Measurements from ENCODE around the gene SLC38A11.

Gene SLC38A11

DNA sequence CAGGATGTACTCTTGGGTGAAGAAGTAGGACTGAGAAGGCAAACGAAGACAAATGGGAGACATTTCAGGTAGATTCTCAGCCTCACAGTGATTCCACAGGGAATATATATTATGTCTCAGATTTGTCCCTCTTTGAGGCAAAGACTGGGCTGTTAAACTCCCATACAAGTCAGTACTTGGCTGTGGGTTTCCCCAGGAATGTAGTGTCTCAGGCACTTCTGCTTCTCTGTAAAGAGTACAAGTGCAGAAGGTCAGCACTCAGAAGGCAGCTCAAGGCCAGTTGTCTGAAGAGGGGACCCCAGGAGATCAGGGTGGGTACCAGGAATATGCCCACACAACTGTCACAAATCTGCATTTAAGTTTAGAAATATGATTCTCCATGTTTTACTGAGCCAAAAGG lies 73.8 kb downstream of the SLC38A11 start:
- Histone ChIP-seq H3K9me2 (replicated peaks; ENCODE audit: low read depth, low read length) (no peaks in the 10 kb centered on the region), H3K27me3 (ENCODE audit: insufficient read depth, low read length, poor library complexity, severe bottlenecking) (no peaks in the 10 kb centered on the region), H4K20me1 (ENCODE audit: insufficient read depth, low read length, poor library complexity, severe bottlenecking) (no peaks in the 10 kb centered on the region), H3K4me1 (ENCODE audit: insufficient read depth, low read length, poor library complexity, severe bottlenecking) (no peaks in the 10 kb centered on the region), H3K9me3 (ENCODE audit: insufficient read depth, low read depth, low read length) (no peaks in the 10 kb centered on the region), H3K4me3 (ENCODE audit: low read length, poor library complexity, severe bottlenecking) (no peak overlapping the region), H3K9ac (ENCODE audit: low read depth, low read length, poor library complexity, severe bottlenecking) (no peak overlapping the region), H3F3A (ENCODE audit: low read depth) (no peaks in the 10 kb centered on the region), H2AFZ (ENCODE audit: low read length) (no peak overlapping the region), H3K36me3 (ENCODE audit: insufficient read depth, low read length) (no peaks in the 10 kb centered on the region), H3K4me2 (ENCODE audit: low read depth, low read length, poor library complexity, severe bottlenecking) (no peak overlapping the region), H3K79me2 (ENCODE audit: insufficient read depth, low read length) (no peaks in the 10 kb centered on the region)
- TF ChIP-seq, protein P1, sequence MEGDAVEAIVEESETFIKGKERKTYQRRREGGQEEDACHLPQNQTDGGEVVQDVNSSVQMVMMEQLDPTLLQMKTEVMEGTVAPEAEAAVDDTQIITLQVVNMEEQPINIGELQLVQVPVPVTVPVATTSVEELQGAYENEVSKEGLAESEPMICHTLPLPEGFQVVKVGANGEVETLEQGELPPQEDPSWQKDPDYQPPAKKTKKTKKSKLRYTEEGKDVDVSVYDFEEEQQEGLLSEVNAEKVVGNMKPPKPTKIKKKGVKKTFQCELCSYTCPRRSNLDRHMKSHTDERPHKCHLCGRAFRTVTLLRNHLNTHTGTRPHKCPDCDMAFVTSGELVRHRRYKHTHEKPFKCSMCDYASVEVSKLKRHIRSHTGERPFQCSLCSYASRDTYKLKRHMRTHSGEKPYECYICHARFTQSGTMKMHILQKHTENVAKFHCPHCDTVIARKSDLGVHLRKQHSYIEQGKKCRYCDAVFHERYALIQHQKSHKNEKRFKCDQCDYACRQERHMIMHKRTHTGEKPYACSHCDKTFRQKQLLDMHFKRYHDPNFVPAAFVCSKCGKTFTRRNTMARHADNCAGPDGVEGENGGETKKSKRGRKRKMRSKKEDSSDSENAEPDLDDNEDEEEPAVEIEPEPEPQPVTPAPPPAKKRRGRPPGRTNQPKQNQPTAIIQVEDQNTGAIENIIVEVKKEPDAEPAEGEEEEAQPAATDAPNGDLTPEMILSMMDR (conservative IDR thresholded peaks at IDR 0.05; ENCODE audit: low read length) = no peak
- no peak for TF ChIP-seq EZH2phosphoT487 (IDR thresholded peaks at IDR 0.05; ENCODE audit: borderline replicate concordance)

DNA sequence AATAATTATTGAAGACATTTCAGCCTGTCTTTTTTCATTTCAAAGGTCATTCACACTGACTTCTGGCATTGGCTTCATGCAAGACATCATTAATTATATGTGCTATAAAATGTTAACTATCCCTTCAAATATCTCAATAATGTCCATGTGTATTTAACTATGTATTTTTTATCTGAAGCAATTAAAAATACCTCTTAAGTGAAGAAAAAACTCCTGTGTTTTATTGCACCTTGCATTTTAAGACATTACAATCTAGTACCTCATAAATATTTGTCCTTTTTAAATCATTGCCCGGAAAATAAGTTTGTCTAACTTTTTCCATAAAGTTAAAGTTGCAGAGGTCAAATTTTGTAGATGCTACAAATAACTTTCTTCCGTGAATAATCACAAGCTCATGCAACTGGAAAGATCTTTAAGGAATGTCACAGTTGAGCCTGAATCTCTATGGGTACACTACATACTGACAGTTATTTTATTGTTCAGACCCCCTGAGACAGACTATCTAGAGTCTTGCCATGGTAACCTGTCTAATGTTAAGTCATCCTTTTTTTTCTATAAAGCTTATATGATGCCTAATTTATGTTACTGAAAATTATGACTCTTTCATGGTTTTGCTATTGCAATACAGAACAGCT lies 75.3 kb downstream of the SLC38A11 start:
- no peaks in the 10 kb centered on the region for H3F3A ChIP-seq (ENCODE audit: low read depth)
- H3K9ac ChIP-seq (ENCODE audit: low read depth, low read length, poor library complexity, severe bottlenecking) = no peak overlapping the region
- H3K4me1 ChIP-seq (ENCODE audit: insufficient read depth, low read length, poor library complexity, severe bottlenecking) = no peaks in the 10 kb centered on the region
- H4K20me1 ChIP-seq (ENCODE audit: insufficient read depth, low read length, poor library complexity, severe bottlenecking) = no peaks in the 10 kb centered on the region
- H3K4me3 ChIP-seq (ENCODE audit: low read length, poor library complexity, severe bottlenecking) = no peak overlapping the region
- H3K79me2 ChIP-seq (ENCODE audit: insufficient read depth, low read length) = no peaks in the 10 kb centered on the region
- H2AFZ ChIP-seq (ENCODE audit: low read length) = no peak overlapping the region
- no peaks in the 10 kb centered on the region for H3K27me3 ChIP-seq (ENCODE audit: insufficient read depth, low read length, poor library complexity, severe bottlenecking)
- no peaks in the 10 kb centered on the region for H3K36me3 ChIP-seq (ENCODE audit: insufficient read depth, low read length)
- TF ChIP-seq, protein P1 (conservative IDR thresholded peaks at IDR 0.05; ENCODE audit: low read length) = no peak
- no peak overlapping the region for H3K4me2 ChIP-seq (ENCODE audit: low read depth, low read length, poor library complexity, severe bottlenecking)
- no peaks in the 10 kb centered on the region for H3K9me3 ChIP-seq (ENCODE audit: insufficient read depth, low read depth, low read length)
- no peaks in the 10 kb centered on the region for H3K9me2 ChIP-seq (replicated peaks; ENCODE audit: low read depth, low read length)

DNA sequence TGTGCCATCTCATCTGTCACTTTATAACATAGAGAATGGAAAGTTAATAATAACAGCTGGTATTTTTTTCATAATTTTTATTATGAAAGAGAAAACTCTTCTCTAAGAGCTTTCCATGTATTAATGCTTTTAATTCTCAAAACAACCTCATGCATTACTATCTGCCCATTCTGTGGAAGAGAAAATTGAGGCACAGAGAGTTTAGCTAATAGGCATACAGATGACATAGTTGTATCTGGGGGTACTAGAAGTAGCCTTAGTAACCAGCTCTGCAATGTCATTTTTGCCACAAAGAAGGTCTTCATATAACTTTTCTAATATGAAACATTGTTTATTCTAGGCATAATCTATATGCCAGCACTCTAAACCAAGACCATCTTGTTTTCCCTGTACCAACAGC lies 77.4 kb downstream of the SLC38A11 start:
- no peaks in the 10 kb centered on the region for H4K20me1 ChIP-seq (ENCODE audit: insufficient read depth, low read length, poor library complexity, severe bottlenecking)
- no peaks in the 10 kb centered on the region for H3F3A ChIP-seq (ENCODE audit: low read depth)
- no peaks in the 10 kb centered on the region for H3K4me1 ChIP-seq (ENCODE audit: insufficient read depth, low read length, poor library complexity, severe bottlenecking)
- no peak overlapping the region for H3K9ac ChIP-seq (ENCODE audit: low read depth, low read length, poor library complexity, severe bottlenecking)
- no peaks in the 10 kb centered on the region for H3K79me2 ChIP-seq (ENCODE audit: insufficient read depth, low read length)
- no peaks in the 10 kb centered on the region for H3K9me3 ChIP-seq (ENCODE audit: insufficient read depth, low read depth, low read length)
- no peak overlapping the region for H3K4me3 ChIP-seq (ENCODE audit: low read length, poor library complexity, severe bottlenecking)
- H3K36me3 ChIP-seq (ENCODE audit: insufficient read depth, low read length) = no peaks in the 10 kb centered on the region
- H3K27me3 ChIP-seq (ENCODE audit: insufficient read depth, low read length, poor library complexity, severe bottlenecking) = no peaks in the 10 kb centered on the region
- TF ChIP-seq, protein P1 (conservative IDR thresholded peaks at IDR 0.05; ENCODE audit: low read length) = no peak
- no peak for TF ChIP-seq EZH2phosphoT487 (IDR thresholded peaks at IDR 0.05; ENCODE audit: borderline replicate concordance)
- H3K9me2 ChIP-seq (replicated peaks; ENCODE audit: low read depth, low read length) = no peaks in the 10 kb centered on the region
- H2AFZ ChIP-seq (ENCODE audit: low read length) = no peak overlapping the region
- no peak overlapping the region for H3K4me2 ChIP-seq (ENCODE audit: low read depth, low read length, poor library complexity, severe bottlenecking)

Data from Loucy (cell line).